Measurements from ENCODE around the gene ZNF880. TPM values are rescaled to one million over a fixed set of nuclear protein-coding genes. Genes with fewer than 3 reads are reported as not detected.

Gene ZNF880
- total RNA-seq, 1 donor from 2014 or later, result 56.1 TPM

- no peaks in the 10 kb centered on the region for H3K9me3 ChIP-seq (ENCODE audit: low read depth)
- no peak for DNase-seq (ENCODE audit: low spot score)
- H3K27ac Mint-ChIP-seq, result no peak overlapping the region
These were observed 24.6 kb upstream of the ZNF880 start for GRCh38 chr19:52345162-52345561.

GRCh38 chr19:52351512-52351911 lies 18.2 kb upstream of the ZNF880 start:
- H3K27ac Mint-ChIP-seq, result no peak overlapping the region
- H3K4me1 Mint-ChIP-seq, result no peaks in the 10 kb centered on the region
- H3K27me3 Mint-ChIP-seq (ENCODE audit: insufficient read depth, low read depth), result no peaks in the 10 kb centered on the region
- H3K4me3 ChIP-seq, result no peak overlapping the region
- peaks cover 5% of the 10 kb centered on the region for H3K36me3 ChIP-seq
- no peaks in the 10 kb centered on the region for H3K9me3 ChIP-seq (ENCODE audit: low read depth)
- peak; percentile 55 for TF ChIP-seq CTCF (IDR thresholded peaks at IDR 0.05)
- TF ChIP-seq EZH2phosphoT487 (IDR thresholded peaks at IDR 0.05), result no peak
- TF ChIP-seq EZH2 (IDR thresholded peaks at IDR 0.05), result no peak
- no peak overlapping the region for H3K9ac ChIP-seq
- H3K4me1 ChIP-seq, result no peaks in the 10 kb centered on the region
- H3K27me3 ChIP-seq, result no peaks in the 10 kb centered on the region
- H3K4me2 ChIP-seq, result no peak overlapping the region
- H3K36me3 Mint-ChIP-seq, result peaks cover 74% of the 10 kb centered on the region
- no peak overlapping the region for H3K27ac ChIP-seq
- peak; percentile 64 for DNase-seq (ENCODE audit: low spot score)
- no peak overlapping the region for H3K4me3 Mint-ChIP-seq
- peaks cover 52% of the 10 kb centered on the region for H3K9me3 Mint-ChIP-seq
- H4K20me1 ChIP-seq (ENCODE audit: low read depth), result no peaks in the 10 kb centered on the region
- H3K79me2 ChIP-seq (ENCODE audit: low read depth), result no peaks in the 10 kb centered on the region
- H3F3A ChIP-seq (ENCODE audit: low read depth), result no peaks in the 10 kb centered on the region
- no peak overlapping the region for H2AFZ ChIP-seq (replicated peaks)

More at GRCh38 chr19:52345162-52345561, 24.6 kb upstream of the ZNF880 start:
- Histone ChIP-seq H3K27me3 (no peaks in the 10 kb centered on the region), H4K20me1 (ENCODE audit: low read depth) (no peaks in the 10 kb centered on the region), H3K79me2 (ENCODE audit: low read depth) (no peaks in the 10 kb centered on the region), H3K4me3 (no peak overlapping the region), H3K4me2 (no peak overlapping the region), H3K36me3 (no peaks in the 10 kb centered on the region), H2AFZ (replicated peaks) (no peak overlapping the region), H3K4me1 (no peaks in the 10 kb centered on the region), H3K9ac (no peak overlapping the region), H3K27ac (no peak overlapping the region), H3F3A (ENCODE audit: low read depth) (no peaks in the 10 kb centered on the region)
- H3K27me3 Mint-ChIP-seq (ENCODE audit: insufficient read depth, low read depth), result peaks cover 3% of the 10 kb centered on the region
- H3K4me1 Mint-ChIP-seq, result no peaks in the 10 kb centered on the region
- peaks cover 48% of the 10 kb centered on the region for H3K36me3 Mint-ChIP-seq
- TF ChIP-seq CTCF (IDR thresholded peaks at IDR 0.05) (no peak), EZH2 (IDR thresholded peaks at IDR 0.05) (no peak)
- no peak overlapping the region for H3K4me3 Mint-ChIP-seq
- H3K9me3 Mint-ChIP-seq, result peaks cover 53% of the 10 kb centered on the region

GRCh38 chr19:52366414-52366824 lies 3.3 kb upstream of the ZNF880 start:
- no peaks in the 10 kb centered on the region for H3K4me1 ChIP-seq
- no peaks in the 10 kb centered on the region for H3K27me3 ChIP-seq
- Mint-ChIP-seq H3K27ac (no peak overlapping the region), H3K27me3 (ENCODE audit: insufficient read depth, low read depth) (peaks cover 2% of the 10 kb centered on the region), H3K9me3 (peaks cover 72% of the 10 kb centered on the region), H3K4me3 (no peak overlapping the region), H3K4me1 (no peaks in the 10 kb centered on the region), H3K36me3 (peaks cover 46% of the 10 kb centered on the region)
- peaks cover 12% of the 10 kb centered on the region for H3K79me2 ChIP-seq (ENCODE audit: low read depth)
- no peak overlapping the region for H2AFZ ChIP-seq (replicated peaks)
- no peaks in the 10 kb centered on the region for H3F3A ChIP-seq (ENCODE audit: low read depth)
- H3K4me3 ChIP-seq, result no peak overlapping the region
- H3K4me2 ChIP-seq, result no peak overlapping the region
- H3K27ac ChIP-seq, result no peak overlapping the region
- H3K9ac ChIP-seq, result no peak overlapping the region
- no peak for DNase-seq (ENCODE audit: low spot score)
- TF ChIP-seq EZH2 (IDR thresholded peaks at IDR 0.05) (no peak), CTCF (IDR thresholded peaks at IDR 0.05) (no peak), EZH2phosphoT487 (IDR thresholded peaks at IDR 0.05) (no peak)
- no peaks in the 10 kb centered on the region for H4K20me1 ChIP-seq (ENCODE audit: low read depth)
- peaks cover 26% of the 10 kb centered on the region for H3K9me3 ChIP-seq (ENCODE audit: low read depth)
- H3K36me3 ChIP-seq, result peaks cover 32% of the 10 kb centered on the region
